ENCODE results near the gene FGR.
A peak's percentile ranks its signal among the peaks of the same experiment; 100 is the strongest.

The FGR gene

DNA sequence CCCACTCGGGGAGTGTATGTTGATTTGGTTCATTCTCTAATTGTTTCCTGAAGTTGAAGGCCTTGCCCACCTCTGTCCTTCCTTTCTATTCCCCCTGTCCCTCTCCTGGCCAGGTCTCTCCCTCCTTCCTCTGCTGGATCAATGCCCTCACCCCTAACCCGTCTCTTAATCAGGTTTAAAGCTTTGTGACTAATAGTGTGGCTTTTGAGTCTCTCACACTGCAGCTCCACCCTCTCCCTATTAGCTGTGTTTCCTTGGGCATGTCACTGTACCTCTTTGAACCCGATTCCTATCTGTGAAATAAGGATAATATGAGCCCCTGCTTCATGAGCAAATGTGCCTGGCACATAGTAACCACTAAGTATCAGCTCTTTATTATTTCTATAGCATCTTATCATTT lies 51.5 kb downstream of the FGR start:
- DNase-seq: no peak

DNA sequence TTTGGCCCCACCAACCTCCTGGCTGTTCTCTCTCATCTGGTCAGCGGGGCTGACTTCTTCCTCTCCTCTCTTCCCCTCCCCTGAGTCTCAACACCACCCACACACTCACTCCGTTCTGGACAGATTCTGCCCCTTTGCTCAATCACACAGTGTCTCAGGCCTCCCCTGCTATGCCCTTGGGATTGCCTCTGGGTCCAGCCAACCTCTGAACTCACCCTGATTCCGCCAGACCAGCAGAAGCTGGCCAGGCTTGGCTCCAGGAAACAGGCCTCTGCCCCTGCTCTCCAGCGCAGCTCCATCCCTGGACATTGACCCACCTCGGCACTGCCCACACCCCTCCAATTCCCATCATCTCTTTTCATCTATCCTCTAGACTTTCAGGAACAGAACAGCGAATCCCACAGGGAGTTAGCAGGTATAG lies 53.2 kb downstream of the FGR start:
- no peak for DNase-seq

DNA sequence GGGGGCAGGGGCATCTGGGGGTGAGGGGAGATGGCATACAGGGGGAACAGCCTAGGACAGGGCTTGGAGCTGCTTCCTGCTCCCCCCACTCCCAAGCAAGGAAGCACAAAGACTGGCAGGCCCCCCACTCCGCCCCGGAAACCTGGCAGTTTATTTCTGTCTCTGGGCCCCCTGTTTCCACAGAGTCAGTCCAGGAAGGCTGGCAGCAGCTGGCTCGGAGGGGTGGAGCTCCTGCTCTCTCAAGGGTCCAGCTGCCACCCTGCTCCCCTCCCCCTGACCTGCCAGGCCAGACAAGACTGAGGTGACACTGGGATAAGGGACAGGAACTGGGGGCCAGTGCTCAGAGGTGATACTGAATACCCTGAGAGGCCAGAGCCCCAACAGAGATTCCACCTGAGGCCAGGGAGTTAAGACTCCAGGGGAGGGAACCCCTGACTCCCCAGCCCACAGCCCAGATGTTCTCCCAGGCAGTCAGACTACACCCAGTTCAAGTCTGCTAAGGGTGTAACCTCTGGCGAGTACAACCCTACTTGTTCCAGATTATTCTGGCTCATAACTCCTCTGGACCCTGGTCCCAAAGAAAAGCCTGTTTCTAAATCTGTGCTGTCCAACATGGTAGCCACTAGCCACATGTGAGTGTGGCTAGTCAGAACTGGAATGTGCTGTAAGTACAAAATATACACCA lies 57.3 kb downstream of the FGR start:
- DNase-seq: no peak

DNA sequence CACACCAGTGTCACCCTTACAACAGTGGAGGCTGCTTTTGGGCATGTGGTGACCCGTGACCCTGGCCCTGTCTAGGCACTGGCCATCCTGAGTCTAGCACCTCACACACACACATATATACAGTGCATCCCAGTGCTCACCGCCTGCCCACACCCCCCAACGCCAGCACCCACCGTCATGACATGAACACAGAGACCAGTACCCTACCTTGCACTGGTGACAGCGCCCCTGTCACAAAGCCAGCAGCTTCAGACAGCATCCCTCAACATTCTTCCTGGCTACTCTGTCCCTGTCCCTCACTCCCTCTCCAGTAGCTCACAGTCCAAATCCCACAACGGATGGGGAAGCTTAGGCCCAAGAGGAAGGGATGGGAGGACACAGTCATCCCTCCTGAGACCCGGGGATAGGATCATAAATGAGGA lies 58.2 kb downstream of the FGR start:
- DNase-seq: no peak

GRCh38 chr1:27575840-27576331 lies 59.1 kb downstream of the FGR start:
- no peak for DNase-seq

DNA sequence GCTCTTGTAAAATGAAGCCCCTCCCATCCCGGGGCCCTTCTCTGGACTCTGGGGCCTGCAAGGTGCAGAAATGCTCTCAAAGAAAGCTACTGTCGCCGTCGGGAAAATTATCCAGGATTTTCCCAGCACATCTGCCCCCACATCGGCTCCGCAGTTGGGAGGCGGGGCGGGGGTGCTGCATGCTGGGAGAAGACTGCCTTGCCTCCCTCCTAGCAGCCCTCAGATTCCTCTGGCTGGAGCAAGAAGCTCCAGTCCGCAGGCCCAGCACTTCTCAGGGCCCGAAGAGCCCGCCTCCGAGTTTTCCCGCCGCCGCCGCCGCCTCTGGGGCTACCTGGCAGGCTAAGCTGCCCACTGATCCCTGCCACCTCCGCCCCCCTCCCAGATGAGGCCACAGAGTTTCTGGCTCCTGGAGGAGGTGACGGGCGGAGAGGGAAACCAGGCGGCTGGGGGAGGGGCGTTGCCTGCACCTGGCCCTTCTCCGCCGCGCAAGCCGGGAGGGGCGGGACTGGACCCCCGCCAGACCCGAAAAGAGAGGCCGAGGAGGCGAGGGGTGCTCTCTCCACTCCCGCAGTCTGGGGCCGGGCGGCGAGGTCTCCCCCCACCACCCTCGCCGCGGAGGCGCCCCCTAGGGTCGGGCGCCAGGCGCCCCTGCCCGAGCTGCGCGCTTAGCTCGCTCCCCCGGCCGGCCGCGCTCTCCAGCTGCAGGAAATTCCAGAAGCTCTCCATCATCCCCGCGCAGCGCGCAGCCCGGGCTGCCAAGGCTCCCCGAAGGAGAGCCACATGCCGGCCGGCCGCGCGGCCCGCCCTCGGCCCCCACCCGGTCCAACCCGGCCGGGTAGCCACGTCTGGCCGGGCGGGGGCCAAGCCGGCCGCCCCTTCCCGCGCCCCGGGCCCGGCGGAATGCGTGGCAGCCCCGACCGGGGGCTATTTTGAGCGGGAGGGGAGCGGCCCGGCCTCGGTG lies 59.8 kb downstream of the FGR start:
- no peak for DNase-seq

- no peak for DNase-seq
Measured at GRCh38 chr1:27574001-27574781, 60.8 kb downstream of the FGR start.

DNA sequence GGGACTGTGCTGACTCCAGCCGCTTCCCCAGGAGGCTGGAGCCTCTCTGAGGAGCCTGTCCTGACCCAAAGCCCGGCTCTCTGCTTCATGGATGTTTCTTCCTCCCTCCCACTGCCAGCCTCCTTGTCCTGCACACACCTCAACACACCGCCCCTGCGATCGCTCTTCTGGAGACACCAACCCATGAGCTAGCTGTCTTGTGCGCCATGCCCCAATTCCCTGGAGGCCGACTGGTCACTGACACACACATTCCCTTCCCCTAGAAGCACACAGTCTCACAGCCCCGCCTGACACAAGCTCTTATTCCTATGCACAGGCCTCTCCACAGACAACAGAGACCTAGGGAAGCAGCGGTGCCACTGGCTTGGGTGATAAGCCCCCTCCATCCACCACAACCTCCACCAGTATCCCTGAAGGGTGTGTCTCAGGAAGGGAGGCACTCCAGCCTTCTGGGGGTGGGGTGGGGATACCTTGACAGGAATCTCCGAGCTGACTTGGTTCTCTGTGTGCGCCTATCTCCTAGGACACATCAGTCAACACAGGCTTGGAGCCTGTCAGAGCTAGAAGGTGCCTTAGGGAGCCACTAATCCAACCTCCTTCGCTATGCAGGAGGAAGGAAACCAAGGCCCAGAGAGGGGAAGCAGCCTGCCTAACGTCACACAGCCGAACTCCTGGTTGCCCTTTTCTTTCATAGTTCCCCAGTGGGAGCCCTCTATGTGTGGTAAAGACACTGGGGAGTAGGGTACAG lies 62.1 kb downstream of the FGR start:
- DNase-seq: no peak

DNA sequence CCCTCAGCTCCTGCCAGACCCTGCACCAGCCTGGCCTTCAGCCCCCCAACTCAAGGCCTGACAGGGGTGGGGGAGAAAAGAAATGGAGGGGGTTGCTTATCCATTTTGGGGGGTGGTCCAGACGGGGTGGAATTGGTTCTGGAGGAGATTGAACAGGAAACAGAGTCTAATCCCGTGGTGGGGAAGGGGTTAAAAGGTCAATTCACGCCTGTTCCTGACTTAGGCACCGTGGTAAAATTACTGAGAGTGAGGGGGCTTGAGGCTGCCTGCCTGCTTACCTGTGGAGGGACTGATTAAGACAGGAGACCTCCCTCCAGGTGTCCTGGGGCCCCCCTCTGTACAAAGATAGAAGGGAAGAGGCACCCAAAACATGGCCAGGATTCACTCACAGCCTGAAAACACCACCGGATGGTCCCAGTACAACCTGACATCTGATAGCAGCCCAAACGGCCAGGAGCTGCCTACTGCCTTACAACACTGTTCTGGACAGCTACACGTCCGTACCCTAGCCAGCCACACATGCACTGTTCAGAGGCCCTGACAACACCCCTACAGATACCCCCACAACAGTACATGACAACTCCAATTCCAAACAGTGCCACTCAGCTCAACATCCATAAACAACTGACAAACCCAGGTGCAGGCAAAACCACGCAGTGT lies 62.8 kb downstream of the FGR start:
- no peak for DNase-seq

DNA sequence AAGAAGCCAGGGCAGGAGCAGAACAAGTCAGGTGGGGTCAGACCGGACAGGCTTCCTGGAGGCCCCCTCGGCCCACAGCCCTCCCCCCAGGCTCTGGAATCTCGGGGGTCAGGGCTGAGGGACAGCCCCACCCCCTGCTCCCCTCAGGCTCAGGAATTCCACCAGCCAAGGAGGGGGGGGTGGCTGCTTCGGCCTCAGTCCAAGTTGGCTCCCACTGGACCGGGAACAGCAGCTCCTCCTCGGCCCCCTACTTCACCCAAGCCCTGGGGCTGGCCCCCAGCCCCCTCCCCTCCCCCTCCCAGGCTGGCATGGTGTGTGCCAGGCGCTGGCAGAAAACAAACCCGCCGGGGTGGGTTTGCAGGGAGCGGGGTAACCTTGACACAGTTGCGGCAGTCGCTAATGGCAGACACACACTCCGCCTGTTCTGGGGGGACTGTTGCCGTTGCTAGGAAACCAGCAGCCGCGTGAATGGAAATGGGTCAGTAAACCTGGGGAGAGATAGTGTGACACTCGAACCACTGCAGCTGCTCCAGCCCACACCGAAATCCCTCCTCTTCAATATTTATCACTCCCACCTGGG lies 63.5 kb downstream of the FGR start:
- DNase-seq: no peak

GRCh38 chr1:27570784-27571183 lies 64.2 kb downstream of the FGR start:
- no peak for DNase-seq

DNA sequence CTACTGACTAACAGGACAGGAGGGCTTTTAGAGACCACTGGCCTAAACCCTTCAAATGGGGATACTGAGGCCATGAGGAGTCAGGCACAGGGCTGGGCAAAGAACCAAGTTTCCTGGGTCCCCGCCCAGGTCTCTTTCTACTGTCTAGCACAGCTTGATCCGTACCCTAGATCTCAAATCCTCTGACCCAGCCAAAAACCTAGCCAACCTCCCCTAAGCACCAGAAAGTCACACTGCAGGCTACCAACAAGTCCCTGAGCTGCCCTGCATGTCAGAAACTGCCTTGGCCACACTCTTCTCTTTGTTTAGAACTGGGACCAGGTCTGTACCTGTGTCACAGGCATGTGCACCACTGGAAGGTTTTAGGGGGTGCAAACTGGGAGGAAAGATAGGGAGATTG lies 64.6 kb downstream of the FGR start:
- no peak for DNase-seq

DNA sequence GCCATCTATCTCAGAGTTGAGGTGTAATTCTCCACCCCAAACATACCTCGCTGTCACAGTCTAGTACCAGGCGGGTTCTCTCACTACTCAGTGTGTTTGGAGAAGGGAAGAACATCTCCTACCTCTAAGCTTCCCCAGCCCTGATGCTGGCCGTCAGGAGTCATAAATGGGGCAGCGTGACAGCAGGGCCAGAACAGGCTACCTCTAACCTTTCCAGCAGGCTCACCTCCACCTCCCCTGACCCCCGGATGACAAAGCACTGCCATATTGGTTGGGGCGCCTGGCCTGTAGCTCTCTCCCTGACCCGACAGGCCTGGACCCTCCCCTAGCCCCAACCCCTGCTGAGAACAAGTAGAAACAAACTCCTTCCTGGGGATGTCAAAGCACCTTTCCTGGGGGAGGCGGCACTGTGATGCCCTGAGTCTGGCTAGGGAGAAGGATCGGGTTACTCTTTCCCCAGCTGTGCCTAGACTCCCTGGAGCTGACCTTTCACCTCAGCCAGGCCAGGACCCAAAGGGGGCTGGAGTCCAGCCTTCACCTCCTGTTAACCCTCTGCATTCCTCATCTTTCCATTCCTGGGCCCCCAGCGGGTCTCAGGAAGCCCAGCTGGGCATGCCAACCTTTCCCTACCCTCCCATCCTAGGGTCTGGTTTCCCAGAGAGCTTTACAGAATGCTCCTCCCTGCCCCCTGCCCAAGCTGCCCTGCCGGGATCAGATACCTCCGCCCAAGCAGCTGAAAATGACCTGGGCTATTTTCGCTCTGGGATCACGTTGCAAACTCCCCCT lies 65.3 kb downstream of the FGR start:
- no peak for DNase-seq

DNA sequence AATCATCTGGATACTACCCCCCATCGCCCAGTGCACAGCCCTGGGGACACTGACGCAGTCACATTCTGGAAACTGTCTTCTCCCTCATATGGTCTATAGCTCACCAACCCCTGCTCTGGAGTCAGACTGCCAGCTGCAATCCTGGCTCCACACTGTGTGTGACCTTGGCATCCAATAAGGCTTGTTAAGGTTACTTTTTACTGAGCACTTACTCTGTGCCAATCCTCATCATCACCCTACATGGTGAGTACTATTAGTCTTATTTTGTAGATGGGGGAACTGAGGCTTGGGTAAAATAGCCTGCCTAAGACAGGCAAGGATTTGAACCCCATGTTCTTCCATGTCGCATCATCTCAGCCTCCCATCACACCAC lies 65.9 kb downstream of the FGR start:
- DNase-seq: no peak

DNA sequence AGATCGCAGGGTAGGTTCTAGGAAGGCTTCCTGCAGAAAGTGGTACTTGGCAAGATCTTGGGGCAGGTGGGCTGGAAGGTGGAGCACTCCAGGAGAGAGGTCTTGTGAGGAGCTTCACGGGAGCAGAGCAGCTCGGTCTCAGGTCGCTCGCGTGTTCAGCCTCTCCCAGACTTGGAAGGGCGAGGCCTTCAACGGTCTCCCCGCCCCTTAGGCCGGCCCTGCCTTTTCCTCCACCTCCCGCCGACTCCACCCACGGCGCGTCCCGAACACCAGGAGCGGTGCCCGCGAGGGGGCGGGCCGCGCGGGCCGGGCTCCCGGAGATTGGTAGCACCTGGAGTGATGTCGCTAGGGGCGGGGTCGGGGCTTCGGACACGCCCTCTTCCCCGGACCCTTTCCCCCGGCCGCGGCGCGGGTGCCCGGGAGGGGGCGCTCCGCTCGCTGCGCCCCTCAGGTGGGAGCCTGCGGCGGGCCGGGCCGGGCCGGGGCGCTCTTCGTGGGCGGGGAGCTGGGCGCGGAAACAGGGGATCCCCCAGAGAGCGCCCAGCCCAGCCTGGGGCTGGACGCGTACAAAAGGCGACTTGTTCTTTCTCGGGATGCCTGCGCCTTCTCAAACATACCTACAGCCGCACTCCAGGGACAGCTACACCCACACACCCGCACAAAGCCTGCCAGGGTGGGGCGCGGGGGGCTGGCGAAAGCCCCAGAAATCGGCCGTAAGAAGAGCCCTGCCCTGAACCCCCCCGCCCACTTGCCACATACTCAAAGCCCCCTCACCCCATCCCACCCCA lies 66.5 kb downstream of the FGR start:
- DNase-seq: peak; percentile 96

DNA sequence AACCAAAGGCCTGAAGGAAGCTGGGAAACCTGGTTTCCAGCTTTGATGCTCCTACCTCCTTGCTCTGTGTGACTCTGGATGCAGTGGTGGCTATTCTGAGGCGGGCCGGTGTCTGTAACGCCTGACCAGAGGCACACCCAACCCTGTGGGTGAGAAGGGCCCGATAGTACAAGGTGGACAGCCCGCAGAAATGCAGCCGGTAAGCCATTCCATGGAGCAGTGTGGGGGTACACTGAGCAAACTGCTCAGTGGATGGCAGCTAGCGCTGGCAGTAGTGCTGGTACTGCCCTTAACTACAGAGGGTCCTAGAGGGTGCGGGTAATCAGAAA lies 67.0 kb downstream of the FGR start:
- DNase-seq: no peak

- no peak for DNase-seq
Measured at GRCh38 chr1:27567146-27567526, 67.8 kb downstream of the FGR start.

GRCh38 chr1:27566462-27567145 lies 68.4 kb downstream of the FGR start:
- no peak for DNase-seq

Data from CD4-positive, alpha-beta T cell treated with Interleukin-15 for 1 hour (primary cell).